DND-41 (cell line): ENCODE results near the gene ING2.

Source experiments
- ATAC-seq: fragments of 200-7000 bp; cut with Tn5 transposase; 3 replicates; pipeline ENCODE4 v1.9.1; 2021; ENCODE audit warnings: low read depth; ENCODE audit not compliant: insufficient read depth
- DNase-seq: peaks from one replicate; pipeline ENCODE4 v3.0.0-alpha.2; 2020
- H2AFZ ChIP-seq: 2 replicates; pipeline ENCODE4 v1.6.0; 2012; ENCODE audit warnings: low read depth, low read length
- H3K27ac ChIP-seq: 2 replicates; pipeline ENCODE4 v1.5.1; 2012; ENCODE audit warnings: low read length, inconsistent platforms
- H3K27me3 ChIP-seq: fragments of 200-600 bp; sonication (generic); 2 replicates; pipeline ENCODE4 v1.6.0; 2012; ENCODE audit warnings: low read length, mild to moderate bottlenecking, inconsistent platforms; ENCODE audit not compliant: insufficient read depth, poor library complexity
- H3K36me3 ChIP-seq: 2 replicates; pipeline ENCODE4 v1.5.1; 2012; ENCODE audit warnings: low read length, inconsistent platforms; ENCODE audit not compliant: insufficient read depth
- H3K4me1 ChIP-seq: 2 replicates; pipeline ENCODE4 v1.5.1; 2012; ENCODE audit warnings: mild to moderate bottlenecking, low read length; ENCODE audit not compliant: insufficient read depth
- H3K4me2 ChIP-seq: 2 replicates; pipeline ENCODE4 v1.6.0; 2012; ENCODE audit warnings: mild to moderate bottlenecking, moderate library complexity, low read length, inconsistent platforms; ENCODE audit not compliant: insufficient read depth
- H3K4me3 ChIP-seq, 2 experiments: fragments of 200-600 bp in 1 of 2; shearing (Covaris generic) in 1 of 2; 2 replicates each; pipeline ENCODE4 v1.5.1; 2012 to 2016; ENCODE audit warnings: inconsistent platforms in 2 of 2, low read length in 2 of 2, mild to moderate bottlenecking in 2 of 2, low read depth in 1 of 2, moderate library complexity in 1 of 2
- H3K79me2 ChIP-seq: 2 replicates; pipeline ENCODE4 v1.6.0; 2012; ENCODE audit warnings: low read length, inconsistent platforms; ENCODE audit not compliant: insufficient read depth
- H3K9ac ChIP-seq: 2 replicates; pipeline ENCODE4 v1.6.0; 2012; ENCODE audit warnings: low read depth, mild to moderate bottlenecking, inconsistent platforms, low read length, moderate library complexity
- H3K9me3 ChIP-seq: 2 replicates; pipeline ENCODE4 v1.5.1; 2012; ENCODE audit warnings: low read length, moderate library complexity, mild to moderate bottlenecking, inconsistent platforms; ENCODE audit not compliant: insufficient read depth, severe bottlenecking
- H4K20me1 ChIP-seq: 2 replicates; pipeline ENCODE4 v1.6.0; 2012; ENCODE audit warnings: low read length; ENCODE audit not compliant: insufficient read depth
- CTCF ChIP-seq: IDR thresholded peaks from 2 replicates; pipeline ENCODE4 v1.5.1; 2012; ENCODE audit warnings: borderline replicate concordance, low read length, moderate library complexity, mild to moderate bottlenecking; ENCODE audit not compliant: poor library complexity, severe bottlenecking; ENCODE audit errors: extremely low read depth
- EZH2 ChIP-seq: IDR thresholded peaks from 3 replicates; pipeline ENCODE4 v1.6.1; 2012; ENCODE audit warnings: borderline replicate concordance, low read depth, mild to moderate bottlenecking, moderate library complexity, low read length, inconsistent platforms; ENCODE audit not compliant: severe bottlenecking

The ING2 gene

GRCh38 chr4:183467246-183467645, 37.6 kb upstream of the ING2 start:
- no peaks in the 10 kb centered on the region for H3K9me3 ChIP-seq
- ATAC-seq (peak; percentile 64), DNase-seq (peak; percentile 34)
- H3K4me1 ChIP-seq: 0 out of 2 replicates have a peak, but pooled peaks cover 2% of the 10 kb centered on the region
- no peaks in the 10 kb centered on the region for H4K20me1 ChIP-seq
- TF ChIP-seq CTCF (no peak), EZH2 (no peak)
- H3K27ac ChIP-seq: no peak overlapping the region
- no peak overlapping the region for H3K9ac ChIP-seq
- H2AFZ ChIP-seq: no peak overlapping the region
- H3K4me3 ChIP-seq: no peak overlapping the region
- H3K36me3 ChIP-seq: no peaks in the 10 kb centered on the region
- H3K4me2 ChIP-seq: no peak overlapping the region
- H3K27me3 ChIP-seq: no peaks in the 10 kb centered on the region
- no peaks in the 10 kb centered on the region for H3K79me2 ChIP-seq

GRCh38 chr4:183468210-183469095, 36.4 kb upstream of the ING2 start:
- H3K4me3 ChIP-seq: no peak overlapping the region
- DNase-seq (no peak), ATAC-seq (no peak)
- H3K4me1 ChIP-seq: 0 out of 2 replicates have a peak, but pooled peaks cover 2% of the 10 kb centered on the region
- no peak overlapping the region for H3K9ac ChIP-seq
- H3K36me3 ChIP-seq: no peaks in the 10 kb centered on the region
- no peak overlapping the region for H3K27ac ChIP-seq
- H3K27me3 ChIP-seq: no peaks in the 10 kb centered on the region
- no peaks in the 10 kb centered on the region for H4K20me1 ChIP-seq
- H3K4me2 ChIP-seq: no peak overlapping the region
- H3K9me3 ChIP-seq: no peaks in the 10 kb centered on the region
- TF ChIP-seq EZH2 (no peak), CTCF (no peak)
- no peak overlapping the region for H2AFZ ChIP-seq
- H3K79me2 ChIP-seq: no peaks in the 10 kb centered on the region

GRCh38 chr4:183469285-183469684, 35.6 kb upstream of the ING2 start:
- H3K4me2 ChIP-seq: no peak overlapping the region
- TF ChIP-seq EZH2: no peak
- H3K27ac ChIP-seq: no peak overlapping the region
- H3K9me3 ChIP-seq: no peaks in the 10 kb centered on the region
- H3K27me3 ChIP-seq: no peaks in the 10 kb centered on the region
- H3K36me3 ChIP-seq: no peaks in the 10 kb centered on the region
- H2AFZ ChIP-seq: no peak overlapping the region
- DNase-seq (no peak), ATAC-seq (no peak)
- 0 out of 2 replicates have a peak, but pooled peaks cover 2% of the 10 kb centered on the region for H3K4me1 ChIP-seq
- H4K20me1 ChIP-seq: no peaks in the 10 kb centered on the region
- H3K79me2 ChIP-seq: no peaks in the 10 kb centered on the region
- H3K9ac ChIP-seq: no peak overlapping the region
- no peak overlapping the region for H3K4me3 ChIP-seq

GRCh38 chr4:183469936-183470335, 34.9 kb upstream of the ING2 start:
- H3K9me3 ChIP-seq: no peaks in the 10 kb centered on the region
- no peaks in the 10 kb centered on the region for H3K36me3 ChIP-seq
- H3K9ac ChIP-seq: no peak overlapping the region
- H3K27ac ChIP-seq: no peak overlapping the region
- no peak for DNase-seq
- TF ChIP-seq CTCF (no peak), EZH2 (no peak)
- H3K27me3 ChIP-seq: no peaks in the 10 kb centered on the region
- no peak overlapping the region for H2AFZ ChIP-seq
- no peak overlapping the region for H3K4me3 ChIP-seq
- ATAC-seq: no peak
- H3K79me2 ChIP-seq: no peaks in the 10 kb centered on the region
- 0 out of 2 replicates have a peak, but pooled peaks cover 2% of the 10 kb centered on the region for H3K4me1 ChIP-seq
- no peak overlapping the region for H3K4me2 ChIP-seq
- no peaks in the 10 kb centered on the region for H4K20me1 ChIP-seq
